H9 (cell line): Measurements from ENCODE around the gene SLC16A4. TPM values are rescaled to one million over a fixed set of nuclear protein-coding genes. Genes with fewer than 3 reads are reported as not detected.
A peak's percentile ranks its signal among the peaks of the same experiment; 100 is the strongest.

Experiments used
- DNase-seq: peaks from one replicate; pipeline ENCODE4 v3.0.0-alpha.2; 2017
- H2AFZ ChIP-seq: one replicate; pipeline ENCODE4 v1.6.1; 2013; ENCODE audit warnings: mild to moderate bottlenecking, low read length, control low read depth, moderate library complexity
- H2AK5ac ChIP-seq: 2 replicates; pipeline ENCODE4 v1.6.1; 2013; ENCODE audit warnings: low read length, control low read depth, mixed read lengths; ENCODE audit not compliant: insufficient read length
- H2BK120ac ChIP-seq: one replicate; pipeline ENCODE4 v1.6.1; 2013; ENCODE audit warnings: low read depth, mild to moderate bottlenecking, low read length, control low read depth, inconsistent platforms; ENCODE audit not compliant: poor library complexity, severe bottlenecking
- H2BK12ac ChIP-seq: 2 replicates; pipeline ENCODE4 v1.6.1; 2013; ENCODE audit warnings: low read length, control low read depth, mixed read lengths, low read depth; ENCODE audit not compliant: insufficient read length
- H2BK15ac ChIP-seq: 2 replicates; pipeline ENCODE4 v1.6.1; 2013; ENCODE audit warnings: low read depth, low read length, control low read depth
- H2BK20ac ChIP-seq: one replicate; pipeline ENCODE4 v1.6.1; 2013; ENCODE audit warnings: low read depth, mild to moderate bottlenecking, low read length, control low read depth, inconsistent platforms; ENCODE audit not compliant: poor library complexity, severe bottlenecking
- H2BK5ac ChIP-seq: 2 replicates; pipeline ENCODE4 v1.6.1; 2013; ENCODE audit warnings: low read length, control low read depth, mixed read lengths; ENCODE audit not compliant: insufficient read length
- H3K14ac ChIP-seq: 2 replicates; pipeline ENCODE4 v1.6.1; 2013; ENCODE audit warnings: low read length, control low read depth; ENCODE audit not compliant: insufficient read depth
- H3K18ac ChIP-seq: 2 replicates; pipeline ENCODE4 v1.6.1; 2013; ENCODE audit warnings: low read depth, mild to moderate bottlenecking, mixed read lengths, low read length, control low read depth; ENCODE audit not compliant: insufficient read length
- H3K23ac ChIP-seq: 2 replicates; pipeline ENCODE4 v1.6.1; 2013; ENCODE audit warnings: low read length, control low read depth, mixed read lengths, low read depth; ENCODE audit not compliant: insufficient read length
- H3K23me2 ChIP-seq: 2 replicates; pipeline ENCODE4 v1.6.1; 2013; ENCODE audit warnings: low read depth, mild to moderate bottlenecking, mixed read lengths, low read length, control low read depth; ENCODE audit not compliant: insufficient read length, poor library complexity, severe bottlenecking
- H3K27ac ChIP-seq: 2 replicates; pipeline ENCODE4 v1.5.1; 2013; ENCODE audit warnings: low read length, control low read depth, mixed read lengths, low read depth; ENCODE audit not compliant: insufficient read length
- H3K27me3 ChIP-seq: 2 replicates; pipeline ENCODE4 v1.6.1; 2013; ENCODE audit warnings: low read length, control low read depth, inconsistent platforms; ENCODE audit not compliant: insufficient read depth
- H3K4ac ChIP-seq: 2 replicates; pipeline ENCODE4 v1.6.1; 2013; ENCODE audit warnings: low read depth, mild to moderate bottlenecking, control low read depth, inconsistent platforms, low read length, moderate library complexity
- H3K4me1 ChIP-seq: 2 replicates; pipeline ENCODE4 v1.6.1; 2013; ENCODE audit warnings: low read length, control low read depth, inconsistent platforms; ENCODE audit not compliant: insufficient read depth
- H3K4me2 ChIP-seq: 2 replicates; pipeline ENCODE4 v1.6.1; 2013; ENCODE audit warnings: low read length, control low read depth, mixed read lengths; ENCODE audit not compliant: insufficient read length, insufficient read depth
- H3K56ac ChIP-seq: 2 replicates; pipeline ENCODE4 v1.6.1; 2013; ENCODE audit warnings: low read depth, mild to moderate bottlenecking, mixed read lengths, low read length, control low read depth; ENCODE audit not compliant: insufficient read length
- H3K79me1 ChIP-seq: 2 replicates; pipeline ENCODE4 v1.6.1; 2013; ENCODE audit warnings: low read depth, mild to moderate bottlenecking, moderate library complexity, low read length, control low read depth, inconsistent platforms; ENCODE audit not compliant: insufficient read depth, poor library complexity, severe bottlenecking
- H3K79me2 ChIP-seq: 2 replicates; pipeline ENCODE4 v1.6.1; 2013; ENCODE audit warnings: low read length, control low read depth, inconsistent platforms; ENCODE audit not compliant: insufficient read depth
- H3K9ac ChIP-seq: 2 replicates; pipeline ENCODE4 v1.6.1; 2013; ENCODE audit warnings: low read length, control low read depth, mixed read lengths; ENCODE audit not compliant: insufficient read length; ENCODE audit errors: extremely low read depth
- H3K9me3 ChIP-seq: one replicate; pipeline ENCODE4 v1.6.1; 2013; ENCODE audit warnings: low read depth, low read length, inconsistent platforms; ENCODE audit not compliant: control insufficient read depth
- H3T11ph ChIP-seq: one replicate; pipeline ENCODE4 v1.6.1; 2013; ENCODE audit warnings: mild to moderate bottlenecking, low read length, control low read depth, inconsistent platforms
- H4K20me1 ChIP-seq: one replicate; pipeline ENCODE4 v1.6.1; 2013; ENCODE audit not compliant: control insufficient read depth, insufficient read length, insufficient read depth
- H4K5ac ChIP-seq: 2 replicates; pipeline ENCODE4 v1.6.1; 2013; ENCODE audit warnings: low read depth, mild to moderate bottlenecking, mixed read lengths, low read length, control low read depth; ENCODE audit not compliant: insufficient read length
- H4K8ac ChIP-seq: replicated peaks from 2 replicates; pipeline ENCODE4 v1.6.1; 2013; ENCODE audit warnings: low read length, control low read depth, mixed read lengths, low read depth; ENCODE audit not compliant: insufficient read length
- H4K91ac ChIP-seq: 2 replicates; pipeline ENCODE4 v1.6.1; 2013; ENCODE audit warnings: low read depth, mild to moderate bottlenecking, moderate library complexity, mixed read lengths, low read length, control low read depth; ENCODE audit not compliant: insufficient read length
- H3K27ac Mint-ChIP-seq, 3 experiments: 2 replicates in 2 of 3; 3 replicates in 1 of 3; pipeline ENCODE4 v1.8.0; 2020 to 2021; ENCODE audit warnings: mixed read lengths in 3 of 3, mild to moderate bottlenecking in 1 of 3, moderate library complexity in 1 of 3
- H3K27me3 Mint-ChIP-seq: 2 replicates; pipeline ENCODE4 v1.8.0; 2021; ENCODE audit warnings: low read depth, mild to moderate bottlenecking, moderate library complexity, mixed read lengths
- H3K36me3 Mint-ChIP-seq, 3 experiments: 2 replicates in 2 of 3; 3 replicates in 1 of 3; pipeline ENCODE4 v1.8.0; 2020 to 2021; ENCODE audit warnings: low read depth in 3 of 3, mixed read lengths in 3 of 3; ENCODE audit not compliant: insufficient read depth in 1 of 3
- H3K4me1 Mint-ChIP-seq, 2 experiments: 2 replicates each; pipeline ENCODE4 v1.8.0; 2020; ENCODE audit warnings: mixed read lengths in 2 of 2
- H3K4me3 Mint-ChIP-seq, 2 experiments: 2 replicates in 1 of 2; 3 replicates in 1 of 2; pipeline ENCODE4 v1.8.0; 2020 to 2021; ENCODE audit warnings: mild to moderate bottlenecking in 2 of 2, mixed read lengths in 2 of 2, moderate library complexity in 1 of 2
- H3K9me3 Mint-ChIP-seq, 2 experiments: 2 replicates in 1 of 2; 3 replicates in 1 of 2; pipeline ENCODE4 v1.8.0; 2020; ENCODE audit warnings: mild to moderate bottlenecking in 2 of 2, mixed read lengths in 2 of 2, moderate library complexity in 1 of 2
- CTCF ChIP-seq: fragments of 200-600 bp; sonication (generic); conservative IDR thresholded peaks from 3 replicates; pipeline ENCODE4 v1.8.0; 2021; ENCODE audit warnings: antibody characterized with exemption, mild to moderate bottlenecking
- WGBS: extraction: QIAGEN DNeasy Blood & Tissue Kit; methylation state at CpG from one replicate; pipeline ENCODE4 v1.1.7; 2013; ENCODE audit warnings: missing lambda C conversion rate, low lambda C conversion rate, mixed read lengths; ENCODE audit not compliant: insufficient read length; ENCODE audit errors: extremely low coverage; 5-methylcytosine and 5-hydroxymethylcytosine counted together
- total RNA-seq: library from RNA; stranded (reverse); gene quantifications from 2 replicates; pipeline ENCODE4 v1.2.1, GENCODE V29; 2021

The SLC16A4 gene
- total RNA-seq, 1 experiment from 2014 or later, result 0.17 TPM

GRCh38 chr1:110335265-110335664, 55.6 kb downstream of the SLC16A4 start:
- no peak overlapping the region for H3K23ac ChIP-seq
- TF ChIP-seq CTCF, result no peak
- Mint-ChIP-seq H3K27ac (peak overlapping the region in 1 of 3 experiments; percentile 70; a peak in 1 of 7 replicates), H3K27me3 (no peaks in the 10 kb centered on the region; the same call in 1 of the 2 replicates), H3K4me1 (peaks cover 12% of the 10 kb centered on the region in 2 experiments), H3K4me3 (no peak overlapping the region), H3K9me3 (peaks cover 6 to 8% of the 10 kb centered on the region in 2 experiments), H3K36me3 (peaks cover 10 to 13% (median 11%) of the 10 kb centered on the region in 3 experiments)
- H3K56ac ChIP-seq, result no peak overlapping the region
- no peaks in the 10 kb centered on the region for H3K9me3 ChIP-seq
- H3K79me1 ChIP-seq, result no peaks in the 10 kb centered on the region
- no peak overlapping the region for H2BK15ac ChIP-seq
- no peak overlapping the region for H4K91ac ChIP-seq
- peaks cover 5% of the 10 kb centered on the region for H3K23me2 ChIP-seq
- no peak overlapping the region for H3T11ph ChIP-seq
- no peak overlapping the region for H3K4ac ChIP-seq
- H2BK120ac ChIP-seq, result no peak overlapping the region
- no peak overlapping the region for H4K5ac ChIP-seq
- no peak overlapping the region for H2AFZ ChIP-seq
- no peak overlapping the region for H2BK20ac ChIP-seq
- DNase-seq, result no peak
- no CpG with 5 or more reads among the region's 1 CpG for WGBS
- H3K27me3 ChIP-seq, result no peaks in the 10 kb centered on the region
- H3K4me2 ChIP-seq, result no peak overlapping the region
- no peaks in the 10 kb centered on the region for H3K4me1 ChIP-seq
- no peak overlapping the region for H3K27ac ChIP-seq
- peaks cover 3% of the 10 kb centered on the region; the same call in 1 of the 2 replicates for H3K79me2 ChIP-seq
- H2BK5ac ChIP-seq, result no peak overlapping the region
- H4K20me1 ChIP-seq, result no peaks in the 10 kb centered on the region
- no peak overlapping the region for H2AK5ac ChIP-seq
- no peak overlapping the region for H4K8ac ChIP-seq
- H3K9ac ChIP-seq, result no peak overlapping the region
- H3K14ac ChIP-seq, result no peak overlapping the region
- H2BK12ac ChIP-seq, result no peak overlapping the region
- no peak overlapping the region for H3K18ac ChIP-seq
